A673 (cell line): ENCODE results near the gene GNG12.

Experiments used
- CTCF ChIP-seq: fragments of 300-800, 200-600 bp; sonication (generic); conservative IDR thresholded peaks from 2 replicates; pipeline ENCODE4 v1.5.1; 2017; ENCODE audit warnings: low read depth, mild to moderate bottlenecking, antibody characterized with exemption, low read length, moderate library complexity, mixed read lengths
- EZH2 ChIP-seq: fragments of 200-600 bp; sonication (generic); IDR thresholded peaks from 2 replicates; pipeline ENCODE4 v1.6.1; 2017; ENCODE audit warnings: borderline replicate concordance, low read depth, mild to moderate bottlenecking, mixed read lengths, antibody characterized with exemption, low read length; ENCODE audit not compliant: poor library complexity, severe bottlenecking

GRCh38 chr1:67717876-67718275, 115.4 kb downstream of the GNG12 start:
- TF ChIP-seq CTCF (no peak), EZH2 (no peak)
